ENCODE measurements around the gene LRRTM1.

GRCh38 chr2:80302314-80303005 is 2.1 kb downstream of the LRRTM1 start:
- no peak for TF ChIP-seq CTCF (IDR thresholded peaks at IDR 0.05)
- no peak for TF ChIP-seq EP300 (IDR thresholded peaks at IDR 0.05)
- no peak for TF ChIP-seq POLR2AphosphoS5 (IDR thresholded peaks at IDR 0.05)
- TF ChIP-seq POLR2A (IDR thresholded peaks at IDR 0.05), result no peak
